Measurements from ENCODE around the gene ASCC3. TPM values are rescaled to one million over a fixed set of nuclear protein-coding genes. Genes with fewer than 3 reads are reported as not detected.

Gene ASCC3
- total RNA-seq, 1 donor from 2014 or later: 47.8 TPM

- ChIA-PET POLR2A (no interaction called here), CTCF (no interaction called here)
- peaks cover 20% of the 10 kb centered on the region for H3K4me1 Mint-ChIP-seq
- intact Hi-C loops (cut with micrococcal nuclease): no loop called here
- no peak for DNase-seq
- no peak overlapping the region for H3K27ac Mint-ChIP-seq
- H3K9me3 Mint-ChIP-seq: peaks cover 8% of the 10 kb centered on the region
- peaks cover 78% of the 10 kb centered on the region for H3K27me3 Mint-ChIP-seq
- H3K4me3 Mint-ChIP-seq: no peak overlapping the region
- no peak for ATAC-seq (ENCODE audit: low read depth)
- no peak for TF ChIP-seq CTCF (IDR thresholded peaks at IDR 0.05)
- H3K36me3 Mint-ChIP-seq (ENCODE audit: low read depth): peaks cover 3% of the 10 kb centered on the region
Measured at GRCh38 chr6:100462706-100463629, 418.2 kb downstream of the ASCC3 start.

- H3K4me3 Mint-ChIP-seq: no peak overlapping the region
- ChIA-PET POLR2A (no interaction called here), CTCF (no interaction called here)
- H3K27ac Mint-ChIP-seq: no peak overlapping the region
- peaks cover 3% of the 10 kb centered on the region for H3K36me3 Mint-ChIP-seq (ENCODE audit: low read depth)
- H3K9me3 Mint-ChIP-seq: peaks cover 6% of the 10 kb centered on the region
- peaks cover 18% of the 10 kb centered on the region for H3K4me1 Mint-ChIP-seq
- DNase-seq (no peak), ATAC-seq (ENCODE audit: low read depth) (no peak)
- intact Hi-C loops (cut with micrococcal nuclease): no loop called here
- TF ChIP-seq CTCF (IDR thresholded peaks at IDR 0.05): no peak
- peaks cover 76% of the 10 kb centered on the region for H3K27me3 Mint-ChIP-seq
Measured at GRCh38 chr6:100461917-100462705, 419.0 kb downstream of the ASCC3 start.

- Mint-ChIP-seq H3K9me3 (peaks cover 6% of the 10 kb centered on the region), H3K36me3 (ENCODE audit: low read depth) (peaks cover 3% of the 10 kb centered on the region), H3K27ac (no peak overlapping the region), H3K27me3 (peaks cover 75% of the 10 kb centered on the region), H3K4me3 (no peak overlapping the region), H3K4me1 (peaks cover 11% of the 10 kb centered on the region)
- ATAC-seq (ENCODE audit: low read depth) (no peak), DNase-seq (no peak)
- CTCF ChIA-PET: no interaction called here
- POLR2A ChIA-PET: no interaction called here
- intact Hi-C loops (cut with micrococcal nuclease): no loop called here
- TF ChIP-seq CTCF (IDR thresholded peaks at IDR 0.05): no peak
Measured at GRCh38 chr6:100461278-100461916, 419.7 kb downstream of the ASCC3 start.

- POLR2A ChIA-PET: no interaction called here
- ATAC-seq (ENCODE audit: low read depth) (no peak), DNase-seq (no peak)
- H3K27me3 Mint-ChIP-seq: peaks cover 74% of the 10 kb centered on the region
- CTCF ChIA-PET: no interaction called here
- H3K36me3 Mint-ChIP-seq (ENCODE audit: low read depth): peaks cover 3% of the 10 kb centered on the region
- no peak for TF ChIP-seq CTCF (IDR thresholded peaks at IDR 0.05)
- H3K4me3 Mint-ChIP-seq: no peak overlapping the region
- intact Hi-C loops (cut with micrococcal nuclease): no loop called here
- no peak overlapping the region for H3K27ac Mint-ChIP-seq
- H3K4me1 Mint-ChIP-seq: peaks cover 12% of the 10 kb centered on the region
- H3K9me3 Mint-ChIP-seq: peaks cover 6% of the 10 kb centered on the region
Measured at GRCh38 chr6:100460650-100461204, 420.4 kb downstream of the ASCC3 start.
